ENCODE data around the gene NUB1. TPM values are rescaled to one million over a fixed set of nuclear protein-coding genes. Genes with fewer than 3 reads are reported as not detected.

Gene NUB1
- total and polyA plus RNA-seq, 12 donors, result 22.5 to 127 (median 48.6) TPM

- H3K27ac ChIP-seq, result no peak overlapping the region
- peak in 2 of 7 donors; percentile 7 to 35 for DNase-seq
- intact Hi-C loops (cut with DNase I), result loop anchor here (10.0 kb wide), 2 partner anchors 133 to 183 kb away; no protein-coding TSS in a partner anchor
- 91 to 95% (median 92%) methylated on average over 3 to 6 of the region's 6 CpGs for WGBS, 4 donors
- H3K36me3 ChIP-seq (replicated peaks in 1 of 2), result no peaks in the 10 kb centered on the region
- H3K4me1 ChIP-seq (replicated peaks in 1 of 2), result peaks cover 4 to 5% of the 10 kb centered on the region in 2 donors
- TF ChIP-seq POLR2A (IDR thresholded peaks at IDR 0.05) (no peak), CTCF (IDR thresholded peaks at IDR 0.05) (no peak)
- no peaks in the 10 kb centered on the region for H3K9me3 ChIP-seq (replicated peaks in 1 of 3)
- H3K4me3 ChIP-seq, result no peak overlapping the region
- peaks cover 6% of the 10 kb centered on the region for H3K27me3 ChIP-seq
These were observed 33.4 kb upstream of the NUB1 start for GRCh38 chr7:151308256-151308655.

- no peaks in the 10 kb centered on the region for H3K9me3 ChIP-seq (replicated peaks in 1 of 3)
- H3K27ac ChIP-seq, result no peak overlapping the region
- H3K4me3 ChIP-seq, result no peak overlapping the region
- TF ChIP-seq CTCF (IDR thresholded peaks at IDR 0.05) (no peak), POLR2A (IDR thresholded peaks at IDR 0.05) (no peak)
- WGBS, 4 donors, result 79 to 83% (median 81%) methylated on average over 6 to 8 of the region's 8 CpGs
- peaks cover under 1 to 3% of the 10 kb centered on the region in 2 donors for H3K4me1 ChIP-seq (replicated peaks in 1 of 2)
- peaks cover 6% of the 10 kb centered on the region for H3K27me3 ChIP-seq
- intact Hi-C loops (cut with DNase I), result loop anchor here (10.0 kb wide), 2 partner anchors 134 to 184 kb away; no protein-coding TSS in a partner anchor
- DNase-seq, result peak in 2 of 7 donors; percentile 7 to 25
- no peaks in the 10 kb centered on the region for H3K36me3 ChIP-seq (replicated peaks in 1 of 2)
These were observed 32.8 kb upstream of the NUB1 start for GRCh38 chr7:151308791-151309190.

GRCh38 chr7:151309311-151309710 lies 32.3 kb upstream of the NUB1 start:
- Histone ChIP-seq H3K4me3 (no peak overlapping the region), H3K27ac (no peak overlapping the region), H3K4me1 (replicated peaks in 1 of 2) (peaks cover 0 to 7% of the 10 kb centered on the region in 2 donors), H3K27me3 (peaks cover 6% of the 10 kb centered on the region), H3K36me3 (replicated peaks in 1 of 2) (no peaks in the 10 kb centered on the region), H3K9me3 (replicated peaks in 1 of 3) (no peaks in the 10 kb centered on the region)
- 29 to 45% (median 34%) methylated on average over 1 to 4 of the region's 4 CpGs for WGBS, 4 donors
- intact Hi-C loops (cut with DNase I), result loop anchor here (10.0 kb wide), 2 partner anchors 135 to 185 kb away; no protein-coding TSS in a partner anchor
- TF ChIP-seq CTCF (IDR thresholded peaks at IDR 0.05), result no peak
- TF ChIP-seq POLR2A (IDR thresholded peaks at IDR 0.05), result no peak
- peak in 2 of 7 donors; percentile 6 to 48 for DNase-seq

GRCh38 chr7:151310578-151310977 lies 31.0 kb upstream of the NUB1 start:
- no peak overlapping the region for H3K27ac ChIP-seq
- H3K4me3 ChIP-seq, result no peak overlapping the region
- peak in 1 of 7 donors; percentile 45 for DNase-seq
- intact Hi-C loops (cut with DNase I), result loop anchor here in 1 of 2 donors (5.0 kb wide), 1 partner anchor 42 kb away; no protein-coding TSS in a partner anchor
- H3K36me3 ChIP-seq (replicated peaks in 1 of 2), result no peaks in the 10 kb centered on the region
- WGBS, 4 donors, result 47 to 61% (median 52%) methylated on average over 3 to 4 of the region's 4 CpGs
- TF ChIP-seq CTCF (IDR thresholded peaks at IDR 0.05) (peak; percentile 11 to 48 (median 34)), POLR2A (IDR thresholded peaks at IDR 0.05) (no peak)
- no peaks in the 10 kb centered on the region for H3K27me3 ChIP-seq
- H3K4me1 ChIP-seq (replicated peaks in 1 of 2), result peaks cover 0 to 14% of the 10 kb centered on the region in 2 donors
- H3K9me3 ChIP-seq (replicated peaks in 1 of 3), result no peaks in the 10 kb centered on the region
